Activated naive CD8-positive, alpha-beta T cell (primary cell): ENCODE data around the gene PREX1.
A peak's percentile ranks its signal among the peaks of the same experiment; 100 is the strongest.
"Not testable (repeated sequence)": the region's sequence is repeated elsewhere in the genome, so short reads cannot be mapped to it uniquely, and the experiment has no call there.

Source experiments
- H3K27ac Mint-ChIP-seq: one replicate; pipeline ENCODE4 v1.8.0; 2021; ENCODE audit warnings: mixed read lengths
- H3K27me3 Mint-ChIP-seq: one replicate; pipeline ENCODE4 v1.8.0; 2021; ENCODE audit warnings: mixed read lengths
- H3K36me3 Mint-ChIP-seq: one replicate; pipeline ENCODE4 v1.8.0; 2021; ENCODE audit warnings: mixed read lengths
- H3K4me1 Mint-ChIP-seq: one replicate; pipeline ENCODE4 v1.8.0; 2021; ENCODE audit warnings: low read depth, mixed read lengths
- H3K4me3 Mint-ChIP-seq: one replicate; pipeline ENCODE4 v1.8.0; 2021; ENCODE audit warnings: mild to moderate bottlenecking, mixed read lengths
- H3K9me3 Mint-ChIP-seq: one replicate; pipeline ENCODE4 v1.8.0; 2021; ENCODE audit warnings: low read depth, mixed read lengths

PREX1 gene

DNA sequence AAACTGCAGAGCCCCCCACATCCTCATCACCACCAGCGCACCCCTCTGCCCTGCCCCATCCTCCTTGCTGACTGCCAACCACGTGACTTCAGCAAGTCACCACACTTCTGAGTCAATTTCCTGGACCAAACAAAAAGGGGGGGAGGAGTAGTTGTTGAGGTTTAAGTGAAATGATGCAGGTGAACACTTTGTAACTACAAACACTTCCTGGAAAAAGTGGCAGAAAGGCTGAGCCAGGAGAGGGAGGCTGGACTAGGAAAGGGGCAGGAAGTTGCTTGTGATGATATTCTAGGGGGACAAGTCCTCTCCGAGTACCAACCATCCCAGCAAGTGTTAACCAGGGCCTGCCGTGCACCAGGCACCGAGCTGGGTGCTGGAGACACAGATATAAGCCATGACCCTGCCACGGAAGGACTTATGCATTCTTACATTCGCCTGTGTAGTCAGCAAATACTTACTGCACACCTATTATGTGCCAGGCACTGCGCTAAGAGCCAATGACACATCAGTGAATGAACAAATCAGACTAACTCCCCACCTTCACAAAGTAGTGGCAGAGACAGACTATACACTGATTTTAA lies 67.3 kb downstream of the PREX1 start:
- Mint-ChIP-seq H3K4me3 (peak overlapping the region; percentile 85), H3K27ac (peak overlapping the region; percentile 99), H3K36me3 (peaks cover 14% of the 10 kb centered on the region), H3K27me3 (no peaks in the 10 kb centered on the region), H3K4me1 (peaks cover 87% of the 10 kb centered on the region), H3K9me3 (no peaks in the 10 kb centered on the region)

DNA sequence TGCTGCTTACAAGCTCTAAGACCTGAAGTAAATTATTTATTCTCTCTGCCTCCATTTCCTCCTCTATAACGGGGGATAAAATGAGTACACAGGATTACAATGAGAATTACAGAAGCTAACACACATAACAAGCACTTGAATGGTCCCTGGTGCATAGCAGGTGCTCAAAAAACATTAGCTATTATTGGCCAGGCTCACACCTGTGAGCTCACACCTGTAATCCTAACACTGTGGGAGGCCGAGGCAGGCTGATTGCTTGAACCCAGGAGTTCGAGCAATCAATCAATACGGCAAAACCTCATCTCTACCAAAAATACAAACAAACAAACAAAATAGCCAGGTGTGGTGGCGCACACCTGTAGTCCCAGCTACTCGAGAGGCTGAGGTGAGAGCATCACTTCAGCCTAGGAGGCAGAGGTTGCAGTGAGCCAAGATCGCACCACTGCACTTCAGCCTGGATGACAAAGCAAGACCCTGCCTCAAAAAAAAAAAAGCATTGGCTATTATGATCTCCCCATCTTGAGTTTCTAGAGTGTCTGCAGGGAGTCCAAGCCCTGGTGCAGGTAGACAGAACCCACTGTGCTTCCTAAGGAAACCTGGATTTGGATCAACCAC lies 68.1 kb downstream of the PREX1 start:
- Mint-ChIP-seq H3K9me3 (peaks cover 4% of the 10 kb centered on the region), H3K27me3 (no peaks in the 10 kb centered on the region), H3K4me3 (peak overlapping the region; percentile 85), H3K36me3 (peaks cover 18% of the 10 kb centered on the region), H3K4me1 (peaks cover 86% of the 10 kb centered on the region), H3K27ac (peak overlapping the region; percentile 99)

- Mint-ChIP-seq H3K27me3 (no peaks in the 10 kb centered on the region), H3K36me3 (peaks cover 23% of the 10 kb centered on the region), H3K4me1 (peaks cover 87% of the 10 kb centered on the region), H3K9me3 (peaks cover 4% of the 10 kb centered on the region), H3K4me3 (peak overlapping the region; percentile 56), H3K27ac (peak overlapping the region; percentile 99)
Measured at GRCh38 chr20:48758206-48758820, 69.5 kb downstream of the PREX1 start.

DNA sequence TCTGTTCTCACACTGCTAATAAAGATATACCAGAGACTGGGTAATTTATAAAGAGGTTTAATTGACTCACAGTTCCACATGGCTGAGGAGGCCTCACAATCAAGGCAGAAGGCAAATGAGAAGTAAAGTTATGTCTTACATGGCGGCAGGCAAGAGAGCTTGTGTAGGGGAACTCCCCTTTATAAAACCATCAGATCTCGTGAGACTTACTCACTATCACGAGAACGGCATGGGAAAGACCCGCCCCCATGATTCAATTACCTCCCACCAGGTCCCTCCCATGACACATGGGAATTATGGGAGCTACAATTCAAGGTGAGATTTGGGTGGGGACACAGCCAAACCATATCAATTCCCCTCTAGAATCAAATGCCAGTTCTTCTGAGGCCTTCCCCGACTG lies 71.0 kb downstream of the PREX1 start:
- H3K9me3 Mint-ChIP-seq, H3K4me3 Mint-ChIP-seq, H3K27me3 Mint-ChIP-seq: not testable (repeated sequence)
- Mint-ChIP-seq H3K36me3 (peaks cover 23% of the 10 kb centered on the region), H3K4me1 (peaks cover 91% of the 10 kb centered on the region), H3K27ac (peak overlapping the region; percentile 99)

DNA sequence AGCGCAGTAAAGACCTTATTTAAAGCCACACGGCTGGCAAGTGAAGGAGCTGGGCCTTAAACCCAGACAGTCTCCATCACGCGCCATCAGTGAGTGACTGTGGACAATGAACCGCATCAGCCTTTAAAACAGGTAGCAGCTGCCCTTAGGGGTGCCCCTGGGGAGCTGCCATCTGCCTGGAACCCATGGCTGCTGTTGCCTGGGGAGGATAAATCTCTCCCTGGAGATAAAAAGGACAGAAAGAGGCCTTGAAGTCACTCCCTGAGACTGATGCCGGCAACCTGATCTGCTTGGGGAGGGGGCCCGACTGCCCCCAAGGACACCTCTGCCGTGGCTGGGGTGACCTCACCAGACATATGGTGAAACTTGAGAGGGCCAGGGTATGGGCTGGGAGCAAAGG lies 73.5 kb downstream of the PREX1 start:
- peaks cover 20% of the 10 kb centered on the region for H3K36me3 Mint-ChIP-seq
- no peak overlapping the region for H3K4me3 Mint-ChIP-seq
- H3K27ac Mint-ChIP-seq: peak overlapping the region; percentile 16
- peaks cover 4% of the 10 kb centered on the region for H3K9me3 Mint-ChIP-seq
- H3K4me1 Mint-ChIP-seq: peaks cover 91% of the 10 kb centered on the region
- no peaks in the 10 kb centered on the region for H3K27me3 Mint-ChIP-seq

GRCh38 chr20:48752963-48753362 lies 74.8 kb downstream of the PREX1 start:
- no peaks in the 10 kb centered on the region for H3K27me3 Mint-ChIP-seq
- H3K4me3 Mint-ChIP-seq: peak overlapping the region; percentile 63
- H3K9me3 Mint-ChIP-seq: peaks cover 4% of the 10 kb centered on the region
- peak overlapping the region; percentile 86 for H3K27ac Mint-ChIP-seq
- peaks cover 20% of the 10 kb centered on the region for H3K36me3 Mint-ChIP-seq
- H3K4me1 Mint-ChIP-seq: peaks cover 91% of the 10 kb centered on the region

- H3K27ac Mint-ChIP-seq: peak overlapping the region; percentile 93
- H3K36me3 Mint-ChIP-seq: peaks cover 19% of the 10 kb centered on the region
- peaks cover 82% of the 10 kb centered on the region for H3K4me1 Mint-ChIP-seq
- H3K9me3 Mint-ChIP-seq: peaks cover 4% of the 10 kb centered on the region
- H3K27me3 Mint-ChIP-seq: no peaks in the 10 kb centered on the region
- peak overlapping the region; percentile 80 for H3K4me3 Mint-ChIP-seq
Measured at GRCh38 chr20:48751871-48752270, 75.9 kb downstream of the PREX1 start.

GRCh38 chr20:48750941-48751635 lies 76.7 kb downstream of the PREX1 start:
- H3K27ac Mint-ChIP-seq: peak overlapping the region; percentile 93
- H3K4me3 Mint-ChIP-seq: peak overlapping the region; percentile 80
- H3K36me3 Mint-ChIP-seq: peaks cover 14% of the 10 kb centered on the region
- no peaks in the 10 kb centered on the region for H3K27me3 Mint-ChIP-seq
- peaks cover 4% of the 10 kb centered on the region for H3K9me3 Mint-ChIP-seq
- peaks cover 77% of the 10 kb centered on the region for H3K4me1 Mint-ChIP-seq

GRCh38 chr20:48750376-48750775 lies 77.4 kb downstream of the PREX1 start:
- Mint-ChIP-seq H3K4me3 (peak overlapping the region; percentile 3), H3K4me1 (peaks cover 76% of the 10 kb centered on the region), H3K9me3 (peaks cover 4% of the 10 kb centered on the region), H3K27ac (peak overlapping the region; percentile 93), H3K27me3 (no peaks in the 10 kb centered on the region), H3K36me3 (peaks cover 12% of the 10 kb centered on the region)

GRCh38 chr20:48749437-48749836 lies 78.4 kb downstream of the PREX1 start:
- H3K27ac Mint-ChIP-seq: peak overlapping the region; percentile 89
- no peaks in the 10 kb centered on the region for H3K9me3 Mint-ChIP-seq
- H3K4me3 Mint-ChIP-seq: no peak overlapping the region
- no peaks in the 10 kb centered on the region for H3K27me3 Mint-ChIP-seq
- peaks cover 7% of the 10 kb centered on the region for H3K36me3 Mint-ChIP-seq
- H3K4me1 Mint-ChIP-seq: peaks cover 71% of the 10 kb centered on the region

DNA sequence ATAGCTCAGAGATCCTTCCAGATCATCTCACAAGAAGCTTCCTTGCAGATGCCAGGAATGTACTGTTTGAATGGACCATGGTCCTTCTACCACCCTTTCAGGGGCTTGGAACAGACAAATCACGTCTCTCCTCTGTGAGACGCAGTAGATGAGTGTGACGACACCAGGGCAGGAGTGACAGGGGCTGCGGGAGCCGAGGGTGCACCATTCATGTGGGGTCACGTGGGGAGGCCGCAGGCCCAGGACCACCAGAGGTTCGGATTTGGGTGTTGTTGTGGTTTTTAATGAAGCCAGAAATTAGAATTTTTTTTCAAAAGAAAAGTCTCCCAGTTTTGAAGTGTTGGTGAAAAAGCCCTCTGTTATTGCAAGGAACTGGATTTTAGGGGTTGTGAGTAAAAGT lies 79.2 kb downstream of the PREX1 start:
- peaks cover 63% of the 10 kb centered on the region for H3K4me1 Mint-ChIP-seq
- H3K27me3 Mint-ChIP-seq: no peaks in the 10 kb centered on the region
- H3K4me3 Mint-ChIP-seq: peak overlapping the region; percentile 56
- no peaks in the 10 kb centered on the region for H3K9me3 Mint-ChIP-seq
- peak overlapping the region; percentile 89 for H3K27ac Mint-ChIP-seq
- peaks cover 3% of the 10 kb centered on the region for H3K36me3 Mint-ChIP-seq

DNA sequence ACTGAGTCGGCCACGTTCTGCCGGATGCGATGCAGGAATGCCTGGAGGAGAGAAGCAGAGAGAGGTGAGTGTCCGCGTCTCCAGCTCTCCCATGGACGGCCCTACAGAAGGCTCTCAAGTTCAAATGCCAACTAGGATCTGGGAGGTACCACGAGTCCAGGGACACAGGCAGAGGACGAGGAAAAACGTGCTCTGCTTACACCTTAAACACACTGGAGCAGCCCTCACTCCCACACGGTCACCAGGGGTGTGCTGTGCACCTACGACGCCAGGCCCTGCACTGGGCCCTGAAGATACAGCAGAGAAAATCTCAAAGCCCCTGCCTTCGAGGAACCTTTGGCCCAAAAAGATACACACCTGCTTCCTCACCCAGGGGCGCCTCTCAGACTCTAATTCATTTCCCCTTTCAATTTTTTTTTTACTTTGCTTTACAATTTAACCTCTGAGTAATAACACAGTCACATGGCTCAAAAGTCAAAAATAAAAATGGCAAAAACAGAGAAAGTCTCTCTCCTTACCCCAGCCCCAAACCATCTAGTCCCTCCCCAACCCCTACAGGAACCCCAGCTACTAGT lies 79.9 kb downstream of the PREX1 start:
- H3K36me3 Mint-ChIP-seq: peaks cover 5% of the 10 kb centered on the region
- H3K27me3 Mint-ChIP-seq: no peaks in the 10 kb centered on the region
- H3K4me1 Mint-ChIP-seq: peaks cover 57% of the 10 kb centered on the region
- H3K4me3 Mint-ChIP-seq: no peak overlapping the region
- no peaks in the 10 kb centered on the region for H3K9me3 Mint-ChIP-seq
- H3K27ac Mint-ChIP-seq: peak overlapping the region; percentile 89

- no peaks in the 10 kb centered on the region for H3K9me3 Mint-ChIP-seq
- H3K27ac Mint-ChIP-seq: no peak overlapping the region
- H3K4me3 Mint-ChIP-seq: no peak overlapping the region
- H3K36me3 Mint-ChIP-seq: peaks cover 5% of the 10 kb centered on the region
- peaks cover 35% of the 10 kb centered on the region for H3K4me1 Mint-ChIP-seq
- no peaks in the 10 kb centered on the region for H3K27me3 Mint-ChIP-seq
Measured at GRCh38 chr20:48745330-48745729, 82.5 kb downstream of the PREX1 start.

GRCh38 chr20:48744515-48744914 lies 83.3 kb downstream of the PREX1 start:
- Mint-ChIP-seq H3K9me3 (no peaks in the 10 kb centered on the region), H3K36me3 (peaks cover 5% of the 10 kb centered on the region), H3K4me3 (no peak overlapping the region), H3K4me1 (peaks cover 36% of the 10 kb centered on the region), H3K27me3 (no peaks in the 10 kb centered on the region), H3K27ac (no peak overlapping the region)

- Mint-ChIP-seq H3K9me3 (no peaks in the 10 kb centered on the region), H3K4me1 (peaks cover 36% of the 10 kb centered on the region), H3K27ac (peak overlapping the region; percentile 46), H3K36me3 (peaks cover 5% of the 10 kb centered on the region), H3K27me3 (no peaks in the 10 kb centered on the region), H3K4me3 (no peak overlapping the region)
Measured at GRCh38 chr20:48743807-48744206, 84.0 kb downstream of the PREX1 start.
